Fibroblast of peridontal ligament (primary cell): ENCODE data around the gene TIMM22.
"Not testable (repeated sequence)": the region's sequence is repeated elsewhere in the genome, so short reads cannot be mapped to it uniquely, and the experiment has no call there.

ENCODE experiments used
- DNase-seq: peaks from one replicate; pipeline ENCODE4 v3.0.0-alpha.2; 2010; ENCODE audit errors: extremely low read depth

TIMM22 gene

DNA sequence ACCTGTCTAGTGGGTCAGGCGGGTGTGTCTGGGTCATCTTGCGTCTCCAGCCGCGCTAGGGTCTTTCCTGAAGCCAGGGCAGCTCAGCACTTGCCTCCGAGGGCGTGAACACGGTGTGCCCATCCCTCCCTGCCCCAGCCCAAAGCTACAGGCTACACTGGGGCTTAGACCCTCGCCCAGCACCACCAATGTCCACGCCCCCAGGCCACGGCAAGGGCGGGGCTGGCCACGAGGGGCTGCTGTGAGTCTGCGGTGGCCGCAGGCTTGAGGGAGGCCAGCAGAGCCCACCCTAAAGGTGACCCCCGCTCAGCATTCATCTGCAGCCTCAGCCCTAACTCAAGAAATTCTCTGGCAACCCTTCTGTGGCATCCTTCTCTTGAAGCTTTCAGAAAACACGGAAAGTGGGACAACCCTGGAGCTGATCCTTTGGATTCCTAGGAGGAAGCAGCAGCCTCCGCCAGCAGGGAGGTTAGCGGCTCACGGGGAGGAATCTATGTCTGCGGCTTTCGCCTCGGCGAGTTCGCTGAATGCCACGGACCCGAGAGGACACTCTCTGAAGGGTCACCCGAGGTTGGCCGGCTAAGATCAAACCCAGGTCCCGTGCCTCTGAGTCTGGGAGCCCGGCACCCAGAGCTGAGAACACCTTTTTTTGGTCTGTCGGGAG is 41.7 kb downstream of the TIMM22 start:
- no peak for DNase-seq

DNA sequence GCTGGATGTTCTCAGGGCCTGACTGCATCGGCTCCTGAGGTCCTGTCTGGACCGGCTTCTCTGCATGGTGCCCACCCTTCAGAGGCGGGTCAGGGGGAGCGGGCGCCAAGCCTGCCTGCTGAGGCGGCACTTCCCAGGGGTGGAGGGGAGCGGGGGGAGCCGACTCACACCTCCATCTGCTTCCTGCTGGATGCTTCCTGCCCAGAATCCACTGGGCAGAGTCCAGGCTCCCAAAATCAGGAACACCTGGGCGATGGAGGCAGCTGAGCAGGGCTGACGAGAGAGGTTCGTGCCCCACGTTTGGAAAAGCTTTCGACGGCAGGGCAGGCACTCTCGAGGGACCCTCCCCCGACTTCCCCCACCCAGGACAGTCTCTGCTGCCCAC is 42.2 kb downstream of the TIMM22 start:
- DNase-seq = no peak

DNA sequence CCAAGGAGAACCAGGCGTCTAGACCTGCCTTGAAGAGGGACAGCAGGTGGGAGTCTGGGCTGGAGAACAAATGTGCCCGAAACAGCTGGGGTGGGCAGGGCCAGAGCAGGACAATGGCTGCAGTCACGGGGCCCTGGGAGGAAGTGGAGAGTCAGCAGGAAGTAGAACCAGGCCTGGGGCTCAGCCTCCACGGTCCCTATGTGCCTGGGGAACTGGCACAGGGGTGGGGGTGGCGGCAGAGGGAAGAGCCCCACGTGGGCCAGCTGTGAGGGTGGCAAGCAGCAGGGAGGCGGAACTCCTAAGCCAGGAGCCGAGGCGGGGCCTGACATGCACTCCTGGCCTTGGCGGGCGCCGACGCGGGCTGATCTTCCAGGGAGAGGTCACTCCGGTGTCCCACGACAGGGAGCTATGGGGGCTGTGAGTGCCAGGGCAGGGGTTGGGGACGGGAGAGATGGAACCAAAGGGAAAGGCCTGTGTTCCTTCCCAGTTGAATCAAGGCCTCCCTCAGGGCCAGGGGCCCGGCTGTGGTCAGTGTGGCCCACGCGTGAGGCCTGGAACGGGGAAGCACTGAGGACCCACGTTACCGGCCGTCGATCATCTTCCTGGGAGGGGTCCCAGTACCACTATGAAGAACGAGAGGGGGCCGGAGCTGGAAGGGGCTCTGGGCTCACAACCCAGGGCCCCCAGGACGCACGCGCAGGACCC is 42.7 kb downstream of the TIMM22 start:
- DNase-seq = no peak

DNA sequence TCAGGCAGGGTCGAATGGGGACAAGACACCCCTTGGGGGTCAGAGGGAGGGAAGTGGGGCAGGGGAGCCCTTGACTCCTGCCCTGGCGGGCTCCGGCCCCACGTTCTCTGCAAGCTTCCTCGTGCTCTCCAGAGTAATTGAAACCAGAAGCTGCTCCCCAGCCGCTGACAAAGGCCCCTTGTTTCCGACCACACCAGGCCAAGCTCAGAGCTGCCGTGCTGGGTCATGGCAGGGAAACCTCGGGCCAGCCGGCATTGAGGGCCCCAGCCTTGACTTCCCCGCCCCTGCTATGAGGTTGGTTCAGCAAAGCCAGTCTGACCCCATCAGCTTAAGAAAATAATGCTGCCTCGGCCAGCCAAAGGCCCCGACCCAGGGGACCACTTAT is 43.3 kb downstream of the TIMM22 start:
- DNase-seq = peak; percentile 54

DNA sequence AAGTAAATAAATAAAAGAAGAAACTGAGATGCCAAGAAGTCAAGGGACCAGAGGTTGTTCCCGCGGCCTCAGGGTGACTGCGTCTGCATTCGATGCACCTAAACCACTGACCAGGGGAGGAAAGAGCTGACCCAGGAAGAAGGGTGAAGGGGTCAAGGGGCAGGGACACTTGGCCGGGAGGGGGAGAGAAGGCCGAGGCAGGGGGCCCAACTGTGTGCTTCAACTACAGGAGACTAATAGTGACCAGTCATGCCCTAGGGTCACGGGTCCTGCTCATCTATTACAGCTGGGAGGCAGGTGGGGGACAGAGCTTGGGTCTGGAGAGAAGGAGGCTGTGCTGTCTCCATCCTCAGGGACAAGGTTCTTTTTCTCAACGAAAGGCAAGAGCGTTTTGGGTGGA is 44.8 kb downstream of the TIMM22 start:
- DNase-seq = no peak

DNA sequence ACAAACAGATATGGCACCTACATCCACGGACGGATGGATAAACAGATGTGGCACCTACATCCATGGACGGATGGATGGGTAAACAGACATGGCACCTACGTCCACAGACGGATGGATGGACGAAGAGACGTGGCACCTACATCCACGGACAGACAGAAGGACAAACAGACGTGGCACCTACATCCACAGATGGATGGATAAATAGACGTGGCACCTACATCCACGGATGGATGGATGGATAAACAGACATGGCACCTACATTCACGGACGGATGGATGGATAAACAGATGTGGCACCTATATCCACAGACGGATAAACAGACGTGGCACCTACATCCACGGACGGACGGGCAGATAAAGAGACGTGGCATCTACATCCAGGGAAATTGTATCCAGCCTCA is 45.6 kb downstream of the TIMM22 start:
- no peak for DNase-seq

DNA sequence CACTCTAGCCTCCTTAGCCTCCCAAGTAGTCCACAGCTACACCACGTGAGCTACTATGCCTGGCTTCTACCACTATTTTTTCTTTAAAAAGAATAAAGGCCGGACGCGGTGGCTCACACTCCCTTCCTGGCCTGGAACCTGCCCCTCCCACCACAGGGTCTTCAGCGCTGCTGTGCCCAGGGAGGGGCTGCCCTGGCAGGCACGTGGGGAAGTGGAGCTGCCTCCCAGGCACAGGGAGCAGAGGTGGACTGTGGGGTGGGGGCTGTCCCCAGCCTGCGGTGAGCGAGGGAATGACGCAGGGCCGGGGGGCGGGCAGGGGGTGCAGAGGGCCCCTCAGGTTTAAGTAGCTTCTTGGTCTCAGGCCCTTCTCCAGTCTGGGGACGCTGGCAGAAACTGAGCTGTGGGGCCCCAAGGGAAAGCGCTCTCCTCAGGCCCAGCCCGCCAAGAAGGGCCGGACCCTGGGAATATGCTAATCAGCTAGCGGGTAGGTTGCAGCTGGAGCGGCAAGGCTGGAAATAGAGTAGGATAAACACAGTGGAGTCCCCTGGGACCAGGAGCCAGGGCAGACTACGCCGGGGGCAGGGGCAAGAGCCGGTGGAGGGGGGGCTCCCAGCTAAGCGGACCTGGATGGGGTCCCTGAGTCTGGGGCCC is 46.8 kb downstream of the TIMM22 start:
- DNase-seq = peak; percentile 52

DNA sequence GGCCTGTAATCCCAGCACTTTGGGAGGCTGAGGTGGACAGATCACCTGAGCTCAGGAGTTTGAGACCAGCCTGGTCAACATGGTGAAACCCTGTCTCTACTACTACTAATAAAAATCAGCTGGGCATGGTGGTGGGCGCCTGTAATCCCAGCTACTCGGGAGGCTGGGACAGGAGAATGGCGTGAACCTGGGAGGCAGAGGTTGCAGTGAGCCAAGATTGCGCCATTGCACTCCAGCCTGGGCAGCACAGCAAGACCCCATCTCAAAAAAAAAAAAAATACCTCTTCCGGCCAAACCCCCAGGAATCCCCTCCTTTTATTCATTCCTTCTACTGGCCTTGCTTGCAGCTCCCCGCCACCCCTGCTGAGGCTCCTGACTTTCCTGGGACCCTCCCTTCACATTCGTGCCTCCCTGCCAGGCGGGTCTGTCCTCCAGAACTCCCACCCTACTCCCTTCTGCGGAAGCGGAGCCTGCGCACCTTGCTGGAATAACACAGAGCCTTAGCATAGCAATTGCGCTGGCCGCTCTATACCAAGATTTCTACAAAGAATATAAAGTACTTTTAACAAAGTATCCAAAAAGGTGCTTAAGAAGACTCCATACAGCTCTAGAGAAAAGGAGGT is 47.6 kb downstream of the TIMM22 start:
- not testable (repeated sequence) for DNase-seq

DNA sequence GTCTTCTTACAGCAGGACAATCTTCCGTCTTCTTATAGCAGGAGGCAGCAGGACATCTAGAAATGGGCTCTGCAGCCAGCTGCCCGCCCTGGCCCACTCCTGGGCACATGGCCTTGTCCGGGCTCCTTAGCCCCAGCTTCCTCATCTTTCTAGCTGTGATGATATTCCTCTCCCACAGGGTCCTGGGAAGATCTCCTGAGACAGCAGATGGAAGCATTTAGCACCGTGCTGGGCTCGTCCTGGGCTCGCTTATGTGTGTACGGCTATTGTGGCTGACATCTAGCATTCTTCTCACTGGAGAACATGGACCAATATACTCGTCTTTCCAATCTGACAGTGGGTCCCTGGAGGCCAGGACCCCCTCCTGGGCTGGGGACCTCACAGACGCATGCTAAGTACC is 48.5 kb downstream of the TIMM22 start:
- no peak for DNase-seq

DNA sequence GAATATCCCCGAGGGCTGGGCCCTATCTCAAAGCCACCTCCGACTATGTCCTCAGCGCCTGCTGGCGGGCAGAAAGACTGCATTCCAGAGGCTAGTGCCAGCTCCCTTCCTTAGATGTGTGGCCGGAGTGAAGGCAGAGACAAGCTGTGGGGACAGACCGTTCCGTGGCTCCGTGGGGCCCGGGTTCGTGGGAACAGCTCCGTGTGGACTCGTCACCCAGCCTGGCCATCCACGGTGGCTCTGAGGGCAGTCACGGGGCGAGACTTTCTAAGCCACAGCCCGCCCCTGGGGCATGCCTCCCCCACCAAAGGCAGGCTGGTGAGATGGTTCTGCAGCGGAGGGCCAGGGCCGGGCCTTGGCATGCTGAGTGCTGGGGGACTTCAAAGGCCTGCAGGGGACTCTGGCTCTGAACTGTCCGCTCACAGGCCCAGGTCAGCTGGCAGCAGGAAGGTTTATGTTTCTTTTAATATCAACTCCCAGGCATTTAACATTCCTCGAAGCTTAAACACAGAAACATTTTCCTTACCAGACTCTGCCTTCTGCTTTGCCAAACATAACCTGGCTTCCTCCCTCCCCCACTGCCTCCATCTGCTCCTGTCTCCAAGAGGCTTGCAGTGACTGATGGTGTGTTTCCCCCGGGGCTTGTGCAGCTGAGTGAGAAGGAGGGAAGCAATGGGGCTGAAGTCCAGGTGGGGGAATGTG is 50.4 kb downstream of the TIMM22 start:
- peak; percentile 43 for DNase-seq

DNA sequence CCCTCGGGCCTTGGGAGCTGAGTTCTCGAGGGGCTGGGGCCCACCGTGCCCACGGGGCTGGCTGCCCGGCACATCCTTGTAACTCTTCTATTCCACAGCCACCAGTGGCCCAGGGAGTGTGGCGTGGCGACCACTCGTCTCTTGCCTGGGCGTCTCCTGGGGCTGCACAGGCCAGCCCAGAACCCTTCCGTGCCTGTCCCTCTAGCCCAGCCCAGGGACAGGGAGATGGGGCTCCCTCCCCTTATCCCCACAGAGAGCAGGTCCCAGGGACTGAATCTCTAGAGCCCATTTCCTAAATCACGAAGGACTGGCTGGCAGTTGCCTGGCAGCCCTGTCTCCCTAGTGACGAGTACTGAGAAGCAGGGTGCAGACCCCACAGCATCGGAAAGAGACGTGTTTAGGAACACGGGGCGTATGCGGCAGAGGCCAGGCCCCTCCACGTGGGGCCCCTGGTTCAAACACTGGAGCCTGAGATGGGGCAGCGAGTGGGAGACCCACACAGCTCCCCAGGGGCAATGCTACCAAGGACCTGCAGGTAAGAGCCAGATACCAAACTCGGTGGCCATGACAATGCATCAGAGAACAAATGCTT is 51.0 kb downstream of the TIMM22 start:
- DNase-seq = no peak

DNA sequence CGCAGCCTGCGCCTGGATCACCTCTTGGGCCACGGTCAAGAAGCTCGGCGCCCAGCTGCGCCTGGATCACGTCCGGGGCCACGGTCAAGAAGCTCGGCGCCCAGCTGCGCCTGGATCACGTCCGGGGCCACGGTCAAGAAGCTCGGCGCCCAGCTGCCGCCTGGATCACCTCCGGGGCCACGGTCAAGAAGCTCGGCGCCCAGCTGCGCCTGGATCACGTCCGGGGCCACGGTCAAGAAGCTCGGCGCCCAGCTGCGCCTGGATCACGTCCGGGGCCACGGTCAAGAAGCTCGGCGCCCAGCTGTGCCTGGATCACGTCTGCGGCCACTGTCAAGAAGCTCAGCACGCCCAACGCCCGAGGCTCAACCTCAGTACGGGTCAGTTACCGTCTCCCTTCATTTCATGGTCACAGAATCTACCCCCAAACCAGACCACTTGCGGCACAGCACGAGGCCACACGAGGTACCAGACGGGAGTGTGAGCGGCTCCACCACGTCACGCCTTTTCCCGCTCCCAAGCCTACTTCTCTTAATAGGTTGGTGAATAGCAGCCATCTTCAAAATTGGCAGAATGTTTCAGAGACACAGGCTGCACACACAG is 51.7 kb downstream of the TIMM22 start:
- not testable (repeated sequence) for DNase-seq

DNA sequence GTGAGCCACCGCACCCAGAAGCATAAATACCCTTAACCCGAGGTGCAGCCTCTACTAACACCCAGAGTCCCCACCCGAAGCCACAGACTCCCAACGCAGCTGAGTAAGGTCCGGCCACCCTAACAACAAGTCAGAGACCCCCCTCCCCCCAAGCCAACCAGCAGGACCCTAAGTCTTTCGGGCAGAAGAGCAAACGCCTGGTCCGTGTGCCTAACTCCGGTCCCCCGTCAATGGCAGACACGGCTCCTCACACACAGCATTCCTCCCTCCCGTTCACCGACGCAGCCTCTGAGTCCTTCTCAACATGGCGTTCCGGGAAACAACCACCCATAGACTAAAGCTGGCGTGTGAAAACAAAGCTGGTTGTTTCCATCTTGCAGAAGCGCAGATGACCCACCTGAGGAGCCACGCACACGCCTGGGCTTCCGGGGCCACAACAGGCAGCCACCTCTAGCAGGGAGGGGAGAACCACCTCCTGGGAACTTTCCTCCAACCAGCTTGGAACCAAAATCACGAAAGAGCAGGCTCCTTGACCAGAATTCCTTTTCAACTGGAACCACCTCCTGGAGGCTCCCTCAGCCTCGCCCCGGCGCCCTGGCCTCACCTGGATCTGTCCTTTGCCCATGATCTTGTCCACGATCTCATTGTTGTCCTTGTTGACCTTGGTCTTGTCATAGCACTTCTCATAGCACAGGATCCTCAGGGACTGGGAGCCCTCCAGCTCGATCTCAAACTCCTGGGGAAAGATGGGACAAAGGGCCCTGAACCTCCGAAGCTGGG is 52.7 kb downstream of the TIMM22 start:
- DNase-seq = no peak

DNA sequence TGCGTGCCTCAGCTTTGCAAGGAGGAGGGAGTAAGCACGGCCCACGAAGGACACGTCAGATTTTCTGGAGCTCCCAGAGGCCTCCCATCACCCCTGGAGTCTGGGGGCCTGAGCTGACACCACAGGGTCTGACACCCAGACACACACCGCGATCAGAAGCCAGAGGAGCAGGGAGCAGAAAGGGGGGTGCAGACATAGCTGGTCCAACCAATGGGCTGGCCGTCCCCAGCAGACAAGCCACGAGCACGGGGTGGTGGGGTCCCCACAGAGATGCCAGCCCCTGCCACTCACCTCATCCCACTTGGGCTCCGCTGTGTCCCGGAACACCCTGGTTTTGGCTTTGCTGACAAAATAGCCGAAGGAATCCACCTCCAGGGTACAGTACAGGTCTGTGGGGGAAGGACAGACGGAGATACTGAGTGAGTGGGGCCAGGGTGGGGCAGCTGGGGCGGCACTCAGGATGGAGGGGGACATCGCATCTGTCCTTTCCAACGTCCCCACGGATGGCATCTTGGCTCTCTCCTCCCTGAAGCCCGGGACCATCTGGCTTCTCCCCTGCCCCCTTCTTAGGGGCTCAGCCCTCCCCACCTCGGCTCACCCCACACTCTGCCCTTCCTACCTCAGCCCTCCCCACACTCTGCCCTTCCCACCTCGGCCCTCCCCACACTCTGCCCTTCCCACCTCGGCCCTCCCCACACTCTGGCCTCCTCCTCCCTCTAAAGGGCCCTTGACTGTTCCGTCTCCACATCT is 53.5 kb downstream of the TIMM22 start:
- DNase-seq = no peak

DNA sequence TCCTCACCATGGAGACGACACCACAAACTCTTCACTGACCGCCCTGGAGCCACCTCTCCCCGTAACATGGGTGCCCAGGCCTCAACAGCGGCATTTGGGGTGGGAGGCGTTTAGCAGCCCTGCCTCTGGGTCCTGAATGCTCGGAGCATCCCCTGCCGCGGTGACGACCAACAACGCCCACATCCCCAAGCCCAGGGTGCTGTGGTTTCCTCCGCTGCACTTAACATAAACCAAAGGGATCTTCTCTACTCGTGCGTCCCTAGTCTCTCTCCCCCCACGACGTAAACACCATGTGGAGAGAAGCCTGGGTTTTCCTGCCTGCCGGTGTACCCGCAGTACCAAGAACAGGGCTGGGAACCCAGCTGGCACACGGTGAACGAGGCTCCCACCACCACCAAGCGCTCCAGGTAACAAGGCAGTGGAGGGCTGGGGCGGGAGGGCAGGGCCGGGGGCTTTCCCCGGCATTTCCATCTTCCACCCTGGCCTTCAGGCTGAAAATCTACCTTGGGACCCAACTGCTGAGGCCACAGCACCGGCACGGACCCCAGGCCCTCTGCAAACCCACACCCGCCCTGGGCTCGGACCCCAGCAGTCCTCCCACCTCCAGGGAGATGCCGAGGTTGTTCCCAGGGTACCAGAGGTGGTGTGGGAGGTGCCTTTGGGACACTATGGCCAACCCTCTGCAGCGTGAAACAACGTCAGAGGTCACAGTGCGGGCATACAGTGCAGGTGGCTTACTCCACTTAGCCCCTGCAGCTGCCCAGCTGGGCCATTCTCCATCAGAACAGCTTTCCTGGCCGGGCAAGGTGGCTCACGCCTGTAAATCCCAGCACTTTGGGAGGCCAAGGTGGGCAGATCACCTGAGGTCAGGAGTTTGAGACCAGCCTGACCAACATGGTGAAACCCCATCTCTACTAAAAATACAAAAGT is 54.3 kb downstream of the TIMM22 start:
- no peak for DNase-seq
